Renal cortical epithelial cell (primary cell): ENCODE measurements around the gene RPL38. TPM values are rescaled to one million over a fixed set of nuclear protein-coding genes. Genes with fewer than 3 reads are reported as not detected.
"Not testable (repeated sequence)": the region's sequence is repeated elsewhere in the genome, so short reads cannot be mapped to it uniquely, and the experiment has no call there.

Experiments
- DNase-seq: peaks from one replicate; pipeline ENCODE4 v3.0.0-alpha.2; 2011; ENCODE audit warnings: low read depth
- total RNA-seq: library from RNA; depleted of rRNA; stranded (reverse); fragments of >200 nt; gene quantifications from 2 replicates; pipeline ENCODE4 v1.2.3, GENCODE V29; 2014

Gene RPL38
- total RNA-seq, 1 donor from 2014 or later = 436 TPM

DNA sequence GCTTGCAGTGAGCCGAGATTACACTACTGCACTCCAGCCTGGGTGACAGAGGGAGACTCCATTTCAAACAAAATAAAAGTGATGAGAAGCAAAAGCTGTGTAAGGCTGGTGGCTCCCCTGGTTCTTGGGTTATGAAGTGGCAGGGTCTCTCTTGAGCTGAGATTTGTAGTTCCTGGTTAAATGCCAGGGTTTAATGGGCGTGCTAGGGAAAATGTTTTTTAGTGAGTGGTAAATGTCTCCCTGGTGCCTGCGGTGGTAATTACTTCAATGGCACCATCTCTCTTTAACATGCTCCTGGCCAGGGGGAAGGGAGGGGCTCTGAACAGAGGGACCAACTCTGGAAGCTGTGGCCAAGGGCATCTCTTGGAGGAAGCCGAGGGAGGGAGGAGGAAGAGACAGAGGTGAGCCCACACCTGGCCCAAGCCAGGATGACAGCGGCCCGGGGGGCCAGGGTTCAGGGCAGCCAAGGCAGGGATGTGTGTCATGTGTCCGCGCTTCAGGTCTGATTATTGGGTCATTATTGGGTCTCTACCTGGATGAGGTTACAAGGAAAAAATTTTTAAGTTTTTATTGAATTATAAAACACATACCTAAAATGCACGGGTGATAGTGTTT lies 17.8 kb upstream of the RPL38 start:
- no peak for DNase-seq

- DNase-seq = no peak
Measured at GRCh38 chr17:74186498-74186897, 17.0 kb upstream of the RPL38 start.

DNA sequence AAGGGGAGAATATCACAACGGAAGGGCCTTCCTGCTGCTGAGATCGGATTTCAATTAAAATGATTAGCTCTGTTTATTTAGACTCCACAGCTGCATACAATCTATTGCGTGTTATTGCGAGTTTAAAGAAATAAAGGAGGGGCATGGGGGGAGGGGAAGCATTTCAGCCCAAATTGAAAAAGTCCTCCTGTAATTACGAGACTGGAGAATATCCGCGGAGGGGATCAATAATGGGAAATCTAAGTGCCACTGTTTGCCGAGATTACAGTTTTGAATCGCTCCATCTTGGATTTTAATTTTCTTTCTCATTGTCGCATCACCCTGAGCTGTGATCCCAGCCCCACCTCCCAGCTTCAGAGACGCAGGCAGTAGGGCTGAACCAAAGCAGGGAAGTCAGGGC lies 15.7 kb upstream of the RPL38 start:
- no peak for DNase-seq

DNA sequence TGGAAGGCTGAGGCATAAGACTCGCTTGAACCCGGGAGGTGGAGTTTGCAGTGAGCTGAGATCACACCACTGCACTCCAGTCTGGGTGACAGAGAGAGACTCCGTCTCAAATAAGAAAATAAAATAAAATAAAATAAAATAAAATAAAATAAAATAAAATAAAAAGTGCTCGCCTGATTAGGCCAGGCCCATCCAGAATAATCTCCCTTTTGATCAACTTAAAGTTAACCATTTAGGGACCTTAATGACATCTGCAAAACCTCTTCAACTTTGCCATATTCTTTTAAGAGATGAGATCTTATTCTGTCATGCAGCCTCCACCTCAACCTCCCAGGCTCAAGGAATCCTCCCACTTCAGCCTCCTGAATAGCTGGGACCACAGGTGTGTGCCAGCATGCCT lies 14.8 kb upstream of the RPL38 start:
- DNase-seq = not testable (repeated sequence)

GRCh38 chr17:74190154-74190553 lies 13.3 kb upstream of the RPL38 start:
- DNase-seq = peak; percentile 49

- no peak for DNase-seq
Measured at GRCh38 chr17:74190807-74191406, 12.6 kb upstream of the RPL38 start.

DNA sequence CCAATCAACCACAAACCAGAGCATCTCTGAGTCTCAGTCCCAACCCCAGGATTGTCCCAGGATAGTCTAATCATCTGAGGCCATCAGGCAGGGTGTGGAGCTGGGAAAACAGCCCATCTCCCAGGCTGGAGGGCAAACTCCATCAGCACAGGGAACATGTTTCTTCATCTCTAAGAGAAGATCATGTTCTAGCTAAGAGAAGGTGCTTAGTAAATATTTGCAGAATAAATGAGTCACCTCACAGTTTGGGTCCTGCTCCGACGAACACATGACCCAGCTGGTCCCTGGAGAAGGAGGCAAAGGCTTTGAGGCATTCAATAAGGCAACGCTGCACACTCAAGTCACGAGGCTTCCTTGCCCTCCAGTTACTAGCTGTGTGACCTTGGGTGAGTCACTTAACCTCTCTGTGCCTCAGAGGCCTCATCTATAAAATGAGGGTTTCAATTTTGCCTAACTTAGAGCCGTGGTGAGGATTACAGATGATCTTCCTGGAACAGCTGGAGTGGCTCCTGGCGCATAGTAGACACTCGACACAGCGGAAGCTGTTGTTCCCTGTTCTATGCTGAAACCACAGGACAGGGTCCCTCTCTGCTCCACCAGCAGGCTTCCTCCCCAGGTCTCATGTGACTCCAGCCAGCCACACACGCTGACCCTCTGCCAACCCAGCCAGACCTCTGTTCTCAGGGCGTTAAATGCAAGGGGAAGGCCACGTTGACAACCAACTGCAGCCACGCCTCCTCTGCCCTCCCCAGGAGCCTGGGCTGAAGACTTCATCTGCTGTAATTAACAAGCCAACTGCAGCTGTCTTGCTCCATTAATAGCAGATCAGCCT lies 10.3 kb upstream of the RPL38 start:
- peak; percentile 79 for DNase-seq

- no peak for DNase-seq
Measured at GRCh38 chr17:74194682-74195081, 8.8 kb upstream of the RPL38 start.

DNA sequence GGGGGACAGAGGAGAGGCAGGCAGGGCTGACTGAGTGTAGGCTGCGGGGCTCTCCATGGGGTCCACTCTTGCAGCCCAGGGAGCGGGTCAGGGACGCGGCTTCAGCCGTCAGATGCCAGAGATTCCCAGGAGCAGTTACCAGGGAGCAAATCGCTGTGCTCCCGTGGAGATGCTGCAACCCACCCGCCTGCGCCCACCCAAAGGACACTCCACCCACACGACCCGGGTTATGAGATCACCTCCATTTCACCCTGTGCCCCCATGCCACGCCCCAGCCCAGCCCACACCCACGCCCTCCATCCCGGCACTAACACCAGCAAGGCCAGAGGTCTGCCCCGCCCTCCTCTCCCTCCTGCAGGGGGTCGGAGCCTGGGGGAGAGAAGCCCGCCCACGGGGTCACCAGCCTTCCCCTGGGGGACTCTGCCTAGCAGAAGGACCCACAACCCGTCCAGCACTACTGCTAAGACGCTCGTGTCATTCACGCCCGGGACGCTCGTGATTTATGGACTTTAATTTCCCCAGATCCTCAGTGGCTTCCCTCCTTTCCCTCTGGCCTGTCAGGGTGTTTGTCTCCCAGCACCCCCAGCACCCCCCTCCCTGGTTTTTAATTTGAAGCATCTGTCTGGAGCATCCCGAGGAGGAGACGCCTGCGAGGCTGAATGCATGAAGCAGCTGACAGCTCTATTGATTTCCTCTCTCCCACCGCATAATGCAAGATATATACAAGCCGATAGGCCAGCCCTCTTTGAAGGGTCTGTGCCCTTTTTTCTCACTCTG lies 6.7 kb upstream of the RPL38 start:
- no peak for DNase-seq

DNA sequence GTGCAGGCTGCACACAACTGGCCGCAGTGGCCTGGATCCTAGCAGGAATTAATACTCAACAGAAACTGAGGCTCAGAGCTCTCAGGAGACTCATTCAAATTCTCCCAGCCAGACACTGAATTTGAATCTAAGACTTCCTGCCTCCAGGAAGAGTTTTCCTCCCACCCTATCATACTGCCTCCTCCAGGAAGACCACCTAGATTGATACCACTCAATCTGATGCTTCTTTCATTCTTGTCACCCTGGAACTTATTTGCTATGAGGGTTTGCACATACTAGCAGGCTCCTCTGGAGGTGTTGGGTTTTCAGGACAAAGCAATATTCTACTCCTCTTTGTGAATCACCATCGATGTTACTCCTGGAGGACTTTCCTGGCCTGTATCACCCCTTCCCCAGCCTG lies 5.7 kb upstream of the RPL38 start:
- no peak for DNase-seq

DNA sequence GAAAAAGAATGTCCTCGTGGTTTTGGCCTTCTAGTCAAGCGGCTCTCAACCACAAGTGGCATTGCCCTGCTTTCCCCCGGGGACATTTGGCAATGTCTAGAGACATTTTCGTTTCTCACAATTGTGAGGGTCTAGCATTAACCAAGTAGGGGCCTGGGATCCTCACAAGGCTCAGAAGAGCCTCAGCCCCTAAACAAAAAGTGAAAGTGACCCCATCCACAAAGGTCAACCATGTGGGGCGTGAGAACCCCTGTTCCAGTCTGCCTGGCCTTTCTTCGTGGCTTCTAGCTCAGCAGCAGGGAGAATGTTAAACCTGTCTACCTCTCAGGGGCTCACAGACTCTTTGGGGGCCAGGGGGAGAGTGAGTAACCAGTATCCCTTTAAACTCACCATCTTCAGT lies 4.8 kb upstream of the RPL38 start:
- DNase-seq = no peak

DNA sequence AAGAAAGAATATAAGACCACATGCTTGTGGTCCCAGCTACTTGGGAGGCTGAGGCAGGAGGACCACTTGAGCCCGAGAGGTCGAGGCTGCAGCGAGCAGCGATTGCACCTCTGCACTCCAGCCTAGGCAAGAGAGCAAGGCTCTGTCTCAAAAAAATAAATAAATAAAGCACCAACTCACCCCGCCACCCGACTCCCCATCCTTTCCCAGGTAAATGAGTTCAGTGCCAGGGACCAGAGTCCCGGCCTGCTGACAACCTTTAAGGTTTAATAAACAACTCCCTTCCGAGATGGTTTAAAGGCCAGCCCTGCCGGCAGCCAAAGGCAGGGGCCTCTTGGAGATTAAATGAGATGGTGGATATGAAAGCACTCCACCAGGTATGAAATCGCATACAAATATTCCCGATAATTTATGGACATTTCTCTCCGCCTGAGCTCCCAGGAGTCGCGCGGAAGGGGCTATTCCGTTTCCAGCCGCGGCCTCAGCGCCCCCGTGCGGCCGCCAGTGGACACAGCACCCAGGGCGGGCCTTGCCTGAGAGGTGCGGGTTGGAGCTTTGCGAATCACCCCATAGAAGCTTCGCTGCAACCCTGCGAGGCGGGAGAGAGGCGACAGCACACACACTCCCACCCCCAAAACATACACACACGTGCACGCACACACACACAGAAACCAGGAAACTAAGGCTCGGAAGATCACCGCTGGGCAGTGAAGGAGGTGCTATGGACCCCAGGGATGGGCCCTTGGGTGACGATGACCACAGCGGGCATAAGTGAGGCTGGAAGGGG lies 4.0 kb upstream of the RPL38 start:
- no peak for DNase-seq

DNA sequence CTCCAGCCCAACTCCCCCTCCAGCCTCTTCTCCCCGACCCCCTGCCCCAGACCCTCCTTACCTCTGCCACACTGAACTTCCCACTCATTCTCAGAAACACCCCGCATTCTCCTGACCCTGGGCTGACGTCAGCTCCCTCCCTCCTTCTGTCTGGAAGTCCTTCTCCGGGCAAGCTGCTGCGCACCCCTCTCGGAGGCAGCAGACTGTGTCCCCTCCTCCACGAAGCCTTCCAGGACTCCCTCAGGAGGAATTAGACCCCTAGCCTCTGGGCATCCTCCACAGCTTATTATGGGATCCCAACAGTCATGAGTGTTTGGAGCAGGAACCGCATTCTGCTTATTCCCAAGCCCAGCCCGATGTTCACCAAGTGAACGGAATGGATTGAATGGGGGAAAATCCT lies 3.4 kb upstream of the RPL38 start:
- DNase-seq = no peak

- no peak for DNase-seq
Measured at GRCh38 chr17:74201250-74201649, 2.2 kb upstream of the RPL38 start.

DNA sequence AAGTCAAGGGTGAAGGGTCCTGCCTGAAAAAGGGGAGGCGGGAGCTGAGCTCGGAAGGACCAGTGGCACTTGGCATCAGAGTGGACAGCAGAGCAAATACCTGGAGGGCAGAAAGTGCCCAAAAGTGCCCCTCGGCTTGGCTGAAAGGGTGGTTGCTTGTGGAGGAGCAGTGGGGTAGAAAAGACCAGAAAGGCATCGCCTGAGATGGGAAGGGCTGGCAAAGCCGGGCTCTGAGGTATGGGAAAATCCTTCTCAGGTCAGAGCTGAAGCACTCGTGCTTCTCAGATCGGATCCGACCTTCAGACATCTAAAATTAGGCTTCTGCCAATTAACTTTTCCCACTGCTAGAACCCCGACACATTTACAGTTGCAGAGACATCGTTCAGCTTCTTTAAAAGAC lies 1.5 kb upstream of the RPL38 start:
- DNase-seq = no peak

DNA sequence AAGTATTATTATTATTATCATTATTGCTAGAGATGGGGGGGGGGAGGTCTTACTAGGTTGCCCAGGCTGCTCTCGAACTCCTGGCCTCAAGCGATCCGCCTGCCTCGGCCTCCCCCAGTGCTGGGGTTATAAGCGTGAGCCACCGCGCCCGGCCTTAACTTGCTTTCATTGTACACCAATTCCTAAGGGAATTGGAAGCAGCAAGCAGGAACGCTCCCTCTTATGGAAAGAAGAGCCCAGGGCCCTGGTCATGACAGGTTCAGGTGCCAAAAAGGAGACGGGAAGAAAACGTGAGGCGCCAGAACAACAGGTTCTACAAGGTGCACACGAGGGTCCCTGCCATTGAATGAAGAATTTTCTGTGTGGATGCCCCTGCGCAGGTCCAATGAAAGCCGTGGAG lies 540 bp upstream of the RPL38 start:
- DNase-seq = no peak

DNA sequence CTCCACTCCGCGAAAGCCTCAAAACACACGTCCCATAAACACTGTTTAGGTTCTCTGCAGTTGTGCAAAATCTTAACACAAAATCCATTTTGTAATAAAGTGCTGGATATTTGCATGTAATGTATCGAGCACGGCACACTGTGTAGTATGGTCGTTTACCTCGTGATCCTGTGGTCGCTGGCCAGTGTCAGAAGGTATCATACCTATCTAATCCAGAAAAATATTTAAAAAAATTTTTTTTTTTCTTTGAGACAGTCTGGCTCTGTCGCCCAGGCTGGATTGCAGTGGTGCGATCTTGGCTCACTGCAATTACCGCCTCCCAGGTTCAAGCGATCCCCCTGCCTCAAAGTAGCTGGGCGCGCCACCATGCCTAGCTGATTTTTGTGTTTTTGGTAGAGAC lies 996 bp downstream of the RPL38 start:
- DNase-seq = no peak

DNA sequence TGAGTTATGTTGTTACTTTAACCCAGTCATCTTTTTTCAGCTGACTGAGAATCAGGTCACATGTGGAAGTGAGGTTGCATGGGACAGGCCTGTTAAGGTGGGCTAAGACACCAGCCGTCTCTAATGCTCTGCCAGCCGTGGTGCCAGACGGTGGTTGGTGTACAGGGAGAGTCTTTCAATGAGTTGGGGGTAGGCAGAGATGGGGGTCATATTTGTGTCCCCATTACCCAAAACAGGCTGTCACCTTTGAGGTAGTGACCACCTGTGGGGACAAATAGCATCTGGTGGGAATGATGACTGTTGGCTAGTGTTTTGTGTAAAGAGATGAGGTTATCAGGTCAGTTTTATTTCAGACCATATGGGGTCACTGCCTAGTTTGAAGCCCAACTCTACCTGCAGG lies 1.8 kb downstream of the RPL38 start:
- no peak for DNase-seq

- DNase-seq = no peak
Measured at GRCh38 chr17:74206332-74206818, 2.9 kb downstream of the RPL38 start.

DNA sequence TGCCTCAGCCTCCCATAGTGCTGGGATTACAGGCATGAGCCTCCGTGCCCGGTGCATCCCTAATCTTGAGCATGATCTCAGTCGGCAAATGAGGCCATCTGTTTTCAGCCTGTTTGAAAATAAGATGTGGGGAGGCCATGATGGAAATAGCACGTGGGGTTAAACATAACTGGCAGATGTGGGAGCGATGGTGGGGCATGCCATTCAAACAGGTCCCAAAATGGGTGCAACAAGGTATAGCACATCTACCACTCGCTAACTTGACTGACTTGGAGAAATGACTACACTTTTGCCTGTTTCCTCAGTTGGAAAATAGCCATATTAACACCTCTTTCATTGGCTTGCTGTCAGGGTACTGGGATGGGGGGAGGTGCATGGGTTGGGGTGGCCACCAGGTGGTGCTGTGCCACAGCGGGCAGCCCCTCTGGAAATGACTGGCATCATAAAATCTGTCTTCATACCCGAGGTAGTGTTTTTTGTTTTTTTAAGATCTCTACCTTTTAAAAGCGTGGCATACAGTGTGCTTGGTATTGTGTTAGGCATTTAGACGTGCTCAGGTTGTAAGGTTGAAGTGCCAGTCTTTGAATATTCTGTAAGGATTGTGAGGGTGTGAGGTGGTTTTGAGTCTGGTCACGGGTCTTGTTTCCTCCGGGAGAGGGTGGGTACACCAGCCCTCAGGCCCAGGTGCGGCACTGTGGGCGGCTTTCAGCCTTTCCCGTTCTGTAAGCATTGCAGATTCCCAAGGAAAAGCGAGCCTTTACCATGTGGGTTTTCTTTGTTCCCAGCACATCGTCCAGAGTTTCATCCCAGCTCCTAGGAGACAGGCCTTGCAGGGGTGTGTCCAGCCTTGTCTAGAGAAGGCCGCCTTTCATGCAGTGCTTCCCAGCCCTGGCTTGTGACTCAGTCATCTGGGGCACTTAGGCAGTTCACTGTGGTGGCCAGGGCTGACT lies 7.0 kb downstream of the RPL38 start:
- peak; percentile 45 for DNase-seq
